GM19467 (cell line): ENCODE results near the gene CYP24A1.
"Not testable (repeated sequence)": the region's sequence is repeated elsewhere in the genome, so short reads cannot be mapped to it uniquely, and the experiment has no call there.

Experiments used
- ATAC-seq: cut with Tn5 transposase; IDR thresholded peaks from one replicate; pipeline ENCODE4 v1.9.1; 2021; ENCODE audit warnings: mild to moderate bottlenecking, moderate library complexity; ENCODE audit not compliant: unreplicated experiment

CYP24A1 gene

DNA sequence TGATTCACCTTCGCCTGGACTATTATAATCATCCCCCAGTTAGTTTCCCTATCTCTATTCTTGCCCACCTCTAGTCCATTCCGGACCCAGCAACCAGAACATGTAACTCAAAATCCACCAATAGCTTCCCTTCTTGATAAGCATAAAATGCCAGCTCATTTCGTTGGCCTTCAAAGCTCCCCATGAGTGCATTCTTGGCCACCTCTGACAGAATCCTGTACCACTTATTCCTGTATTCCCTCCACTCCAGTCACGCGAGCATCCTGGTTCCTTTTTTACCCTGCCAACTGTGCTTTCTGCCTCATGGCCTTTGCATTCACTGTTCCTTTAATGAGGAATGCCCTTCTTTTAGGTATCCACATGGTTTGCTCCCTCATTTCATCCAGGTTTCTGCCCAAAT is 36.7 kb downstream of the CYP24A1 start:
- ATAC-seq, result no peak

DNA sequence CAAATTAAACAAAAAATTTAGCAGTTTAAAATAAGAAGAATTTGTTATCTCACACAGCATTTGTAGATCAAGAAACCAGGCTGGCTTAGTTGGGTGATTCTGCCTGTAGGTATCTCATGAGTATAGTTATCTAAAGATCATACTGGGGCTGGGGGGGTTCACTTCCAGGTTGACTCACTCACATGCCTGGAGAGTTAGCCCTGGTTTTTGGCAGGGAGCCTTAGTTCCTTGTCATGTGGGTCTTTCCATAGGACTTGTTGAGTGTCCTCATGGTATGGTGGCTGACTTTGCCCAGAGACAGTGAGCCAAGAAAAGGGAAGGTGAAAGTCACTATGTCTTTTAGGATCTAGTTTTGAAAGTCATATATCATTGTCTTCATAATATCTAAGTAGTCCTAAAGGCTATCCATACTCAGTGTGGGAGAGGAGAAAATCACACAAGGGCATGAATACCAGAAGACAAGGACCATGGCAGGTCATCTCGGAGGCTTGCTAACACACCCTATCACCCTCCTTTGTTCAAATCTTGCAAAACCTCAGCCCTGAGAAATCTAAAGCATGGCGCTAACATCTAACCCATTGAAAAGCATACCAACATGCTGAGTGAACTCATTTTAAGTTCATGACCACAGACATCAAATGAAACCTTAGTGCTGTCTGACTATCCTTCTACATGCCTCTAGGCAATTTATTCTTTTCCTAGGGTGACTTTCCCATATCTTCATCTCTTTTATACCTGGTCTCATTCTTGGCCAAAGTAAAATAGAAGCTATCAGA is 39.2 kb downstream of the CYP24A1 start:
- ATAC-seq, result no peak

DNA sequence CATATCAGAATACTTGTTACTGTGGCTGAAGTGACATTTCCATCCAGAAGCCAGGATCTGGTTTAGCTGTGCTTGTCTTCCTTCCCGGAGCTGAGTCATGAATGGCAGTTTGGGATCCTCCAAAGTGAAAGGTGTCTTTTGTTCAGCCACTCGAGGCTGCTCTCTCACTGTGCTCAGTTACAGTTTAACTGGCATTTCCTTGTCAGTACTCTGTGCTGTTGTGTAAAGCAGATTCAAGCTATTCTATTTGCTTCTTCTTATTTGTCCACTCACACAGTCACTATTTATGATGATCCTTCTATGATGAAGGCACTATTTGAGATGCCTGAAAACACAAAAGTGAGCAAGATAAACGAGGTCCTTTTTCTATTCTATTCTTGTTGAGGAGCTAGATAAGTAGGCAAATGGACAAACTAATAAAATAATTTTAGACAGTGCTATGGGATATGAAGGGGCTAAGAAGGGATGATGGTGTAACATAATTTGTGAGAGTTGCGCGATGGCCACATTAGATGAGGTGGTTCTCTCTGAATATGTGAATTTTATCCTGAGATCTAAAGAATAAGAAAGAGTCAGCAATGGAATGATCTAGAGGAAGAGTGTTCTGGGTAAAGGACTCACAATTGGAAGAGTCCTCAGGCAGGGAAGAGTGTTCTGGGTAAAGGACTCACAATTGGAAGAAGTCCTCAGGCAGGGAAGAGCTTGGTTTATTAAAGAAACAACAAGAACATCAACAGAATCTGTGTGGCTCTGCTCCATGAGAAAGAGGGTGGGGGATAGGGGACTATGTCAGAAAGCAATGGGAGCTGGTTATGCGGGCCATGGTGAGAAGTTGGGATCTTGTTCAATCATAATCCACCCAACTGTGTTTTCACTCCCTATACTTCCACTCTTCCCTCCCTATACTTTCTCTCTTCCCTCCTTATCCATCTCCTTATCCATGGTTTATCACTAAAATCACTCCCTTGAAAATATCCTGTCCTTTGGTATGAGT is 40.1 kb downstream of the CYP24A1 start:
- no peak for ATAC-seq

DNA sequence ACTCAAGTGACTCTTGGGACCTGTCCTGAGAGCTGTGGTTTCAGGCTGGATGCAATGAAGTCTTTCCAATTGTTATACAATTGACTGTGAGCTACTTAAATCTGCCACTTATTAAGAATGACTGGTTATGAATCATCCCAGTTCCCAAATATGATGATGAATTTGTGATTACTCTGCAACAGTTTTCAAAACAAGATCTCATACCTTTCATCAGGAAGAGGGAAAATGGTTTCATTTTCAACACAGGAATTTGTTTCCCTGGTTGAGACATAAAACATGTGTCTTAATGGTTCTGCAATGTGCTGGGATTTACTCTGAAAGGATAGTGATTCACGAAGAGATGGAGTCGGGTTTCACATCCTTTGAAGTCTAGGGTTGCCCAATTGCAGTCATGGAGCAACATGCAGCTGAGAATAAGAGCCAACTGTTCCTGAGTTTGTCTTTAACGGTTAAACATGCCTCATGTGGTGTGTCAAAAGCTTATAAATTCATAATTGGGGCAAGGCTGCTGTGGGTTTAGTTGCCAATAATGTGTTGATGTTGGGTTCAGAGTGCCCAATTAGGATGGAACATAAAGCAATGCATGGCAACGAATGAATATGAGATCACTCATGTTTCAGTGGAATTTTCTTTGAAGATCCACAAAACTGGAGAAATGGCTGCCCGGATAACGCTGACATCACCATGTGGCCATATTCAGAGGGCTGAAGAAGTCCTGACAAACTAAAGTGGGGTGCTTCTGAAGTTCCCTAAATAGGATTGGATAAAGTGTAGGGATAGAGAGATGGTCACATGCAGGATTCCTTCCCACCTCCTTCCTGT is 41.0 kb downstream of the CYP24A1 start:
- no peak for ATAC-seq

DNA sequence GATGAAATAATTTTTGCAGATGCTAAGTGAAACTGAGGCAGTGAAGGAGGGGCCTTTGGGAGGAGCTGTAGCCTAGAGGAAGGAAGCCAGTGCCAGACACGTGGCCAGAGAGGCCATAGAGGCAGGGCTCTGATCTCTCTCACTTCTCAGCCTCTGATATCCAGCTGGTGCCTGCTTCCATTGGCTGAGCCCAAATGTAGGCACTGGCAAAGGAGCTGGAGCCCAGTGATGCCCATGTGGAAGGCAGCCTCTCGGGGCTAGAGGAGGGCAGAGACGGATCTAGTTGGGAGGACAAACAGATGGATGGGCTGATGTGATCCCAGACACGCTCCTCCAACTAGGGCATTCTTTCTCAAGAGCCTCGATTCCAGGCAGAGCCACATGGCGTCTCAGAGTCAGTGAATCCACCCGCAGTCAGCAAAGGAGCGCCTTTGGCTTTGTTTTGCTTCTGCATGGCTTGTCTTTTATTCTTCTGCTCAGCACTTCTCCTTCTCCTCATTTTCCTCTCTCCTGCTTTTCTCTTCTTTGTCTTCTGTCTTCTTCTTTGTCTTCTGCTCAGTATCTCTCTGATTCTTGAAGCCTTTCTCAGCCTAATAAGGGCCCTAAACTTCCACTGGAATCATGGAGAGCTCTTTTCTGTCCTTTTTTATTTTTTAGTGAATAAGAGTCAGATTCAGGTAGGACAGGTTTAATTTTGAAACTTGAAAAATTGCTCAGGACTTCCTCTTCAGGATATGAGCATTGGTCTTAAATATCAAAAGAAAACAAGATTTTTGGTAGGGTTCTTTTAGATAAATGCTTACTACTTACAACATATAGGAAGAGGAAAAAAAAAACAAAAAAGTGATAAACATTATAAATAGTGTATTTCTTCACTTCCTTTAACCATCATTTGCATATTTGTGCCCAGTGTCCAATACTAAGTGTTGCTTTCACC is 41.8 kb downstream of the CYP24A1 start:
- no peak for ATAC-seq

DNA sequence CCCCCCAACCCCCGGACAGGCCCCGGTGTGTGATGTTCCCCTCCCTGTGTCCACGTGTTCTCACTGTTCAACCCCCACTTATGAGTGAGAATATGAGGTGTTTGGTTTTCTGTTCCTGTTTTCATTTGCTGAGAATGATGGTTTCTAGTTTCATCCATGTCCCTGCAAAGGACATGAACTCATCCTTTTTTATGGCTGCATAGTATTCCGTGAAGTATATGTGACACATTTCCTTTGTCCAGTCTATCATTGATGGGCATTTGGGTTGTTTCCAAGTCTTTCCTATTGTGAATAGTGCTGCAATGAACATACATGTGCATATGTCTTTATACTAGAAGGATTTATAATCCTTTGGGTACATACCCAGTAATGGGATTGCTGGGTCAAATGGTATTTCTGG is 42.7 kb downstream of the CYP24A1 start:
- ATAC-seq, result not testable (repeated sequence)

DNA sequence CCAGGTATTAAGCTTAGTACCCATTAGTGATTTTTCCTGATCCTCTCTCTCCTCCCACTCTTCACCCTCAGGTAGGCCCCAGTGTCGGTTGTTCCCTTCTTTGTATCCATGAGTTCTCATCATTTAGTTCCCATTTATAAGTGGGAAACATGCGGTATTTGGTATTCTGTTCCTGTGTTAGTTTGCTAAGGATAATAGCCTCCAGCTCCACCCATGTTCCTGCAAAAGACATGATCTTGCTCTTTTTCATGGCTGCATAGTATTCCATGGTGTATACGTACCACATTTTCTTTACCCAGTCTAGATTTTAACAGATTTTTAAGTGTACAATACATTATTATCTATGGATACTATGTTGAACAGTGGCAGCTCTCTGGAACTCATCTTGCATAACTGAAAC is 44.4 kb downstream of the CYP24A1 start:
- no peak for ATAC-seq

DNA sequence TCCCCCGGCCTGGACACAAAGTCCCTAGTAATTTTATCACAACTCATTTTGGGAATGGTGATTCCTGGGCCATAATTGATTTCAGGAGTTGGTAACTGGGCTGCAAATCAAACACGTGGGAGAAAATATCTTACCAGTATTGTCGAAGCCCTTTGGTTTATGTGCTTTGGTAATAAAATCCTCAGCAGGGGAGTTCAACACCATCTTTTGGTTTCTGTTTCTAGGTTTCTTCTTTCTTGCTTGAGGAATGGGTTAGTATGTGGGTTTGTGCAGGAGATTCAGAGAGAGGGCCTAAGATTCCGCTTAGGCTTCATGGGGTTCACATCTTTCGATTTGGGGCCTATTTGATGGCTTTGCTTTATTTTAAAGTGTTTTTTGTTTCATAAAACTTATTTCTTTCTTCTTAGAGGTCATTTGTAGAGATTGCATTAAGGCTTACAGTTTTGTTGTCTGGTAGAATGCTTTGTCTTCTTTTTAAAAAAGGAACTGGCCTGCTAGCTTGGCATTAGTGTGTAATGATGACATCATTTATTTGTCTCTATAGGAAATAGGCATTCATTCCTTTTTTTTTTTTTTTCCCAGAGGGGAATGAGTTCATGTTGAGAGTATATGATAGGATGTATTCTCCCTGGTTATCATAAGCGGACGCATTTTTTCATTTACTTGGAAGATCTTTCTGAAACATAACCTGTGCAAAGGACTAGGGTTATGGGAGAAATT is 45.8 kb downstream of the CYP24A1 start:
- ATAC-seq, result no peak

DNA sequence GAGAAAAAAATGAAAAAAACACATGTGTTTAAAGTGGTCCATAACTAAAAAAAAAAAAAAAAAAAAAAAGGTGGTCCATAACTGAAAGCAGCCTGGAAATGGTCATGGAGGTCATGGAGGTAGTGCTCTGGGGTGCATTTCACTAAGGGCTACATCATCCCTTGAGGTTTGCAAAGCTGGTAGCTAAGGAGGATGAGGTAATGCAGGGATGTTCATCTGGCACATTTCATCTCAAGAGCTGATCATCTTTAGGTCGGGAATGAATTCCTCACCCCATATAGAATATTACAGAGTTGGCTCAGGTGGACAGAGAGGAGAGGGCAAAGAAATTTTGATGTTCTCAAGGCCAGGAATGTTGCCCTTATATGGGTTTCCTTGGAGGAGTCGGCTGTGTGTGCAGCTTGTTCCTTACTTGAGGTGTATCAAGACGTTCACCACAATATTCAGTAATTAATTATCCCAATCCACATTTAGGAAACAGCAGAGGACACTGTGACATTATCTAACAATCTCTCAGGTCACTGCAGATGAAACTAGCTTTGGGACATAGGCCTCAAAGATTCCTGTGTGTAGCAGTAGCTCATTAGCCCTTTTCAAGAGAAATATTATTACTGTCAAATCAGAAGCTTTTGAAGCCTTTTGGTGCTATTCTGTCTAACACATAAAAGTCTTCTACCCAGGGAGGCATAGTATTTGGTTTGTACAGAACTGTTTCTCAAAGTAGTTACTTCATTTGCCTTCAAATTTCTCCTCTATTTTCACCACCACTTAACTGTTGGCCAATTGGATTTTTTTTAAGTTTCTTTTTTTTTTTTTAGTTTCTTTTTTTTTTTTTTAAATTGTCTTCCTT is 46.8 kb downstream of the CYP24A1 start:
- no peak for ATAC-seq

DNA sequence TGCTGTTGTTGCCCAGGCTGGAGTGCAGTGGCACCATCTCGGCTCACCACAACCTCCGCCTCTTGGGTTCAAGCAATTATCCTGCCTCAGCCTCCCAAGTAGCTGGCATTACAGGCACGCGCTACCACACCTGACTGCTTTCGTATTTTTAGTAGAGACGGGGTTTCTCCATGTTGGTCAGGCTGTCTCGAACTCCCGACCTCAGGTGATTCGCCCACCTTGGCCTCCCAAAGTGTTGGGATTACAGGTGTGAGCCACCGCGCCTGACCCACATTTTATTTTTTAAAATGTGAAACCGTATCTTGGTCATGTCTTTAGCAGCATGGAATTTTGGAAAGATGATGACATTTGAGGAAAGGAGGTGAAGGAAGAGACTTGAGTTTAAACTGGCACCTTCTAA is 47.5 kb downstream of the CYP24A1 start:
- ATAC-seq, result not testable (repeated sequence)

DNA sequence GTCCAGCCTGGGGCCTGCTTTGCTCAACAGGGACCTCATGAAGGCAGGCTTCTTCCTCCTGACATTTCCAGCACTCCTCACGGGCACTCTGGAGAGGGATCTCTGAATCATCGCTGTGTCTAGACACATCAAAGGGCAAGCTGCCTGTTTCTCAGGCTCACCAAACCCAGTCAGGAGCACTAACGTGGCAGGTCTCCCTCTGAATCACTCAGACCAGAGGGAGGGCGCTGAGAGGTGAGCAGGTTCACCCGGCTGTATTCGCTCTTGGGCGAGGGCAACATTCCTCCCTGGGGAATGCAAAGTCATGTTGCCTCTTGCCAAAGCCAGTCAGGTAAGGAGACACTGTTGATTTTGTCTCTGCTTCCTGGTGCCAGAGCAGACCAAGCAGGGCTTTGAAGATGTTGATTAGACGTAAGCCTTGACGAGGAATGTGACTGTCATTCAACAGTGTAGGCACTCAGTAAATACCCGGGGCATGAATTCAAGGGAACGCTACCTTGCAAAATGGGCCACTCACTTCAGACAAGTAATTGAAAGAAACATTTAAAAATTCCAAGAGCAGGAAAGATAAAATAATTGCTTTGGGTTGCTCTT is 50.1 kb downstream of the CYP24A1 start:
- ATAC-seq, result no peak

DNA sequence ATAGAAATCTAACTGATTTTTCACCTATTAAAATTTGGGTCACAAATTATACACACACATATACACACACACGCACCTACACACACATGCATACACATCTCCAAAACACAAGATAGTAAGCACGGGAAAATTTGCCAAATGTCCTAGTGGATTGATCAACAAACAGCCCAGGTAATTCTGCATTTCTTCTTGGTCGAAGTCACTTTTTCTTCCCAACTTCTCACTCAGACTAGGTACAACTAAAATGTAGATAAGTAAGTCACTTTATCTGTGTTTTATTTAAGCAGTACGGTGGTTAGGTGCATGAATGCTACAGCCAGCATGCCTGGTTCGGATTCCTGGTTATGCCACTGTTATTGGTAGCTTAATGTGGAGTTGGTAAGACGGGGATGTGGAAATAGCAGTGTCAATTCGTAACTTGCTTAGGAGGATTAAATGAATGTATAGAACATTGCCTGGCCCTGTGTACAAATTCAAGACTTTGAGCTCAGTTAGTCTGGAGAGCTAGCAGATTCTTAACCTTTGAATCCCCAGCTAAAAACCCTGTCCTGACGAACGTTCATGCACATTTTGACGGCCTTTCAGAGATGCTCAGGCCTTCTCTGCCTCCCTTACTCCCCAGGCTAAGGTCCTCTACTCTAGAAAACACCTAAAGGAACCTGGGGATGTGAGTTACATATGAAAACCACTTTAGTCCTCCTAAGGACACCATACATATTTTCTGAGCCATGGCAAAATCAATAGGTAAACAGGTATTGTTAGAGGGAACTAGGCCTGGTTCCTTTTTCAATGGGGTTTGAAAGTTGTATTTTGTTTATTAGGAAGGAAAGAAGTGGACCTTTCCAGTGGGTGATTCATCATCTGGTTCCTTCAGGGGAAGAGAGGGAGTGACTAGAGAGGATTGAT is 50.9 kb downstream of the CYP24A1 start:
- no peak for ATAC-seq

DNA sequence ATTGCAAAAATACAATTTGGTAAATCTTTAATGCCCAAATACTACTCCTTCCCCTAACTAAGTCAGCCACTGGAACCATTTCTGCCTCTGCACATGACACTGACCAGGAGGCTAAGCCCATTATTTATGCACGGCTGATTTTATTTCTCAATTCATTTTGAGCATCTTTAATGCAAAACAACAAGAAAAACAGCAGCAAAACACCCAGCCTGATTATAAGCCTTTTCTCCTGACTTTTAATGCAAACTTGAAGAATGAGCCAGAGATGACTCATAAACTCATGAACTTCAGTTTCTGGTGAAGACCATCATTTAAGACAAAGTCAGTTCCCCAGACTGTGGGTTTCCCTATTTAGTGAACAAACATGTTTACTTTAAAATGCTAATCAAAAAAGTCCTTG is 51.6 kb downstream of the CYP24A1 start:
- ATAC-seq, result no peak

DNA sequence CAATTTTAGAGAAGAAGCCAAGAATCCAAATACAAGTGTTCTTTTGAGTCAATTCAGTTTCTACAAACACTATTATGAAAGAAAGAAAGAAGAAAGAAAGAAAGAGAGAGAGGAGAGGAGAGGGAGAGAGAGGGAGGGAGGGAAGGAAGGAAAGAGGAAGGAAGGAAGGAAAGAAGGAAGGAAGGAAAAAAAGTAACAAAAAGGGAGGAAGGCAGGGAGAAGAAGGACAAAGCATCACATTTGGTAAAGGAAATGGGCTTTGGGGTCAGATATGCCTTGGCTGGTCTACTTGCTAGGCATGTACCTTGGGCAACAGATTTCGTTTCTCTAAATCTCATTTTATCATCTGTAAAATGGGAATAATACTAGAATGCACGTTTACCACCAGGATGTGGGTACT is 54.0 kb downstream of the CYP24A1 start:
- no peak for ATAC-seq

DNA sequence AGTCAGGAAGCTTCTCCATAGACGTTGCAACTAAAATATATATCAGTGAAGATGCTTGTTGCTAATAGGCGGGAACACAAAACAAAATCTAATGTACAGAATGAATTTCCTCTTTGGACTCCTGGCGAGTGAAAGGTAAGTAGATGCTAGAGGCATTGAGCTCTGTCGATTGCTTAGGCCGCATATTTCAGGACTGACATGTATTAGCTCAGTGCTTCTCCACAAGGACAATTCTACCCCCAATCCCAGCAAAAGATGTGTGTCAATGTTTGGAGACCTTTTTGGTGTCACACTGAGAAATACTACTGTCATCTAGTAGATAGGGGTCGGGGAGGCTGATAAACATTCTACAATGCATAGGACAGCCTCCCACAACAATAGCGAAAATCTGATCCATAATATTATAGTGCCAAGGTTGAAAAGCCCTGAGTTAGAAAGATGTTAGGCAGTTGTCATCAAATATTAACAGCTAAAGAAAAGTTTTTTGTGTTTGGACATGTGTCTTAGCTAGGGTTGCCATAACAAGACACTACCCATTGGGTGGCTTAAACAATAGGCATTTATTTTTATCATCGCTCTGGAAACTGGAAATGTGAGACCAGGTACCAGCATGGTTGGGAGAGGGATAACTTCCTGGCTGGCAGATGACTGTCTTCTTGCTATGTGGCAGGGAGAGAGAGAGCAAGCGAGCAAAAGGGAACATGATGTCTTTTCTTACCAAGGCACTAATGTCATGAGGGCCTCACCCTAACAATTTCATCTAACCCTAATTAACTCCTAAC is 55.4 kb downstream of the CYP24A1 start:
- no peak for ATAC-seq

DNA sequence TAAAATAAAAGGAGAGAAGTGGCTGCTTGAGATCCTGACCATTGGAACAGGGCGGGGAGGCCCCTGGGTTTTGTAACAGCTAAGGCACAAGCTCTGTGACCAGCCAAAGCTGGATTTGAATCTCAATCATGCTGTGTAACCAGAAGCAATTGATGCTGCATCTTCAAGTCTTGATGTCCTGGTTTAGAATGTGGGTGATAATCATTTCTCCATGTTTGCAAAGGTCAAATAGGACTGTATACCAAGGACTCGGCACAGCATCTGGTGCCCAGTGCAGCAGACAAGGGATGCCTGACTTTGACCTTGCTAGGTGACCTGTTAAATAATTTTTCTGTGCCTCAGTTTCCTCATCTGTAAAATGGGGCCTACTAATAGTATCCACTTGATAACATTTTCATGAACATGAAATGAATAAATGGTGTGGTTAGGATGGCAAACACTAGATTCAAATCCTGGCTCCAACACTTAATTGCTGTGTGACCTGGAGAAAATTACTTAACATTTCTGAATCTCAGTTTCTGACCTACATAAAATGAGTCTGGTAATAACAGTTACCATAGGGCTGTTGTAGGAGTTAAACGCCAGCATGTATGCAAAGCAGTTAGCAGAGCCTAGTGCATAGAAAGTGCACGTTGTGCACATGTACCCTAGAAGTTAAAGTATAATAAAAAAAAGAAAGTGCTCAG is 57.1 kb downstream of the CYP24A1 start:
- ATAC-seq, result no peak
